Heart right ventricle (tissue), 16 donors: ENCODE results near the gene MACROD2. TPM values are rescaled to one million over a fixed set of nuclear protein-coding genes. Genes with fewer than 3 reads are reported as not detected.

Experiments
- ATAC-seq, 8 donors: fragments of 200-7000 bp; cut with Tn5 transposase; one replicate each; pipeline ENCODE4 v1.9.1; 2020; ENCODE audit warnings: mild to moderate bottlenecking in 8 of 8, moderate library complexity in 8 of 8, moderate number of reproducible peaks in 1 of 8
- DNase-seq, 2 donors: peaks; one replicate each; pipeline ENCODE4 v3.0.0-alpha.2; 2020
- H3K27ac ChIP-seq, 10 donors: fragments of 200-600 bp; sonication (generic) in 2 of 10; one replicate each; pipeline versions ENCODE4 v1.5.0 to v1.8.0; 2020 to 2022; ENCODE audit warnings: mild to moderate bottlenecking in 3 of 10
- H3K27me3 ChIP-seq, 7 donors: fragments of 200-600 bp; one replicate each; pipeline ENCODE4 v1.8.0; 2021 to 2022; ENCODE audit warnings: mild to moderate bottlenecking in 2 of 7
- H3K36me3 ChIP-seq, 9 donors: fragments of 200-600 bp; sonication (generic) in 1 of 9; one replicate each; pipeline versions ENCODE4 v1.5.0 to v1.8.0; 2020 to 2022; ENCODE audit warnings: mild to moderate bottlenecking in 2 of 9
- H3K4me1 ChIP-seq, 9 donors: fragments of 200-600 bp; sonication (generic) in 1 of 9; one replicate each; pipeline versions ENCODE4 v1.5.0 to v1.8.0; 2020 to 2022; ENCODE audit warnings: mild to moderate bottlenecking in 4 of 9
- H3K4me3 ChIP-seq, 10 donors: fragments of 200-600 bp; sonication (generic) in 2 of 10; one replicate each; pipeline versions ENCODE4 v1.5.0 to v1.8.0; 2020 to 2022; ENCODE audit warnings: mild to moderate bottlenecking in 7 of 10, moderate library complexity in 2 of 10
- H3K9me3 ChIP-seq, 11 donors: fragments of 200-600 bp in 10 of 11; sonication (generic) in 2 of 11; one replicate each; pipeline versions ENCODE4 v1.5.0 to v1.8.0; 2013 to 2022; ENCODE audit warnings: mild to moderate bottlenecking in 2 of 11, control low read depth in 1 of 11, moderate library complexity in 1 of 11
- WGBS, 2 donors: extraction: QIAGEN DNeasy Blood & Tissue Kit; methylation state at CpG; one replicate each; pipeline ENCODE4 v1.1.7; 2013; ENCODE audit warnings: inconsistent platforms in 1 of 2; 5-methylcytosine and 5-hydroxymethylcytosine counted together
- intact Hi-C, 10 donors: fragments of 100-400 bp; cut with DNase I; formaldehyde crosslinking; loops; one replicate each; pipeline versions ENCODE4 v1.11.1 to v1.14.2; 2022
- polyA plus RNA-seq, 2 donors: library from polyadenylated mRNA; stranded (reverse); fragments of 200-250 nt; gene quantifications; one replicate each; pipeline ENCODE4 v1.2.3, GENCODE V29; 2013
- total RNA-seq, 10 donors: library from RNA; stranded (reverse); fragmentation: NEBNext Ultra II Directional in 3 of 10; extraction: Animal tissue kit (Norgen Biotek cat#: 25700) in 3 of 10; gene quantifications; one replicate each; pipeline versions ENCODE4 v1.2.1 to v1.2.4, GENCODE V29; 2021 to 2023
- TF ChIP-seq, protein P1 (sequence below), 9 donors: fragments of 200-600 bp; sonication (generic) in 2 of 9; IDR thresholded peaks; one replicate each; pipeline versions ENCODE4 v1.5.0 to v1.8.0; 2021 to 2022; ENCODE audit warnings: antibody characterized with exemption in 9 of 9, mild to moderate bottlenecking in 5 of 9, moderate library complexity in 1 of 9
- donor health status: Arrhythmogenic right ventricular cardiomyopathy.
- donor health status: ischemic (EF 13 %, LVEDD 7.1; RV severe dilation, severe dysfunction).
- donor health status: healthy with polysubstance abuse.
- donor health status: DM: no; HTN: yes; CAD: no.
- donor health status: DM: no; HTN: no; CAD: no.
- donor health status: ischemic (EF 25% LVEDD 6.9; RV normal size, moderate dysfunction).
- donor health status: ischemic (EF 25% LVEDD 5.7; RV mildly dilated, moderate dysfunction).
- donor health status: healthy.
- donor health status: DM: yes; HTN: yes; CAD: no.
- donor health status: Ischemic cardiomyopathy.
- donor health status: ischemic (EF 35%, LVEDD 5.7; RV mildly dilated, moderate dysfunction).
- donor health status: nonischemic (EF 11% LVEDD 7.7; RV severe dilation, severe dysfunction).
- donor health status: DM: yes; HTN: yes; CAD: no.
- donor health status: PGD.
- donor health status: ischemic (EF 29% LVEDD 5.4; RV normal size, mild dysfunction).
- donor health status: nonischemic (EF 23%, LVEDD 6.1; RV moderate dilation, normal function).

The MACROD2 gene
- total and polyA plus RNA-seq, 12 donors, result 0.28 to 6.4 (median 4.1) TPM

DNA sequence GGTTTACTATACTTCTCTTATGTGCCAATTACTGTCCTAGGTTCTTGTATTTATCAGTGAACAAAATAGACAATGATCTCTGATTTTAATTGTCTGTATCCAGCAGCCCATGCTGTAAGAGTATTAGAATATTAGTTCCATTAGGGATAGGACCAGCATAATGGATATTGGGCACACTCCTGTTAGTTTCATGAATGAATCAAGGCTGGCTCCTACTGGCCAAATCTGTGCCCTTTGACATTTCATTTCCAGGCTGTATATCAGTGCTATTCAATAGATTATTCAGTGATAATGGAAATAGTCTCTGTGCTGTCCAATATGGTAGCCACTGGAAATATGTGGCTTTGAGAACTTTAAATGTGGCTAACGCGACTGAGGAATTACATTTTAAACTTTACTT lies 1350.0 kb downstream of the MACROD2 start:
- no peaks in the 10 kb centered on the region for H3K27me3 ChIP-seq
- 95 to 98% methylated on average over 2 of the region's 2 CpGs for WGBS, 2 donors
- intact Hi-C loops, result no loop called here
- H3K9me3 ChIP-seq, result no peaks in the 10 kb centered on the region
- TF ChIP-seq, protein P1, sequence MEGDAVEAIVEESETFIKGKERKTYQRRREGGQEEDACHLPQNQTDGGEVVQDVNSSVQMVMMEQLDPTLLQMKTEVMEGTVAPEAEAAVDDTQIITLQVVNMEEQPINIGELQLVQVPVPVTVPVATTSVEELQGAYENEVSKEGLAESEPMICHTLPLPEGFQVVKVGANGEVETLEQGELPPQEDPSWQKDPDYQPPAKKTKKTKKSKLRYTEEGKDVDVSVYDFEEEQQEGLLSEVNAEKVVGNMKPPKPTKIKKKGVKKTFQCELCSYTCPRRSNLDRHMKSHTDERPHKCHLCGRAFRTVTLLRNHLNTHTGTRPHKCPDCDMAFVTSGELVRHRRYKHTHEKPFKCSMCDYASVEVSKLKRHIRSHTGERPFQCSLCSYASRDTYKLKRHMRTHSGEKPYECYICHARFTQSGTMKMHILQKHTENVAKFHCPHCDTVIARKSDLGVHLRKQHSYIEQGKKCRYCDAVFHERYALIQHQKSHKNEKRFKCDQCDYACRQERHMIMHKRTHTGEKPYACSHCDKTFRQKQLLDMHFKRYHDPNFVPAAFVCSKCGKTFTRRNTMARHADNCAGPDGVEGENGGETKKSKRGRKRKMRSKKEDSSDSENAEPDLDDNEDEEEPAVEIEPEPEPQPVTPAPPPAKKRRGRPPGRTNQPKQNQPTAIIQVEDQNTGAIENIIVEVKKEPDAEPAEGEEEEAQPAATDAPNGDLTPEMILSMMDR (IDR thresholded peaks at IDR 0.05), result no peak
- DNase-seq (no peak), ATAC-seq (no peak)
- H3K4me3 ChIP-seq, result no peak overlapping the region
- H3K27ac ChIP-seq, result no peak overlapping the region
- H3K4me1 ChIP-seq, result no peaks in the 10 kb centered on the region
- H3K36me3 ChIP-seq, result no peaks in the 10 kb centered on the region

DNA sequence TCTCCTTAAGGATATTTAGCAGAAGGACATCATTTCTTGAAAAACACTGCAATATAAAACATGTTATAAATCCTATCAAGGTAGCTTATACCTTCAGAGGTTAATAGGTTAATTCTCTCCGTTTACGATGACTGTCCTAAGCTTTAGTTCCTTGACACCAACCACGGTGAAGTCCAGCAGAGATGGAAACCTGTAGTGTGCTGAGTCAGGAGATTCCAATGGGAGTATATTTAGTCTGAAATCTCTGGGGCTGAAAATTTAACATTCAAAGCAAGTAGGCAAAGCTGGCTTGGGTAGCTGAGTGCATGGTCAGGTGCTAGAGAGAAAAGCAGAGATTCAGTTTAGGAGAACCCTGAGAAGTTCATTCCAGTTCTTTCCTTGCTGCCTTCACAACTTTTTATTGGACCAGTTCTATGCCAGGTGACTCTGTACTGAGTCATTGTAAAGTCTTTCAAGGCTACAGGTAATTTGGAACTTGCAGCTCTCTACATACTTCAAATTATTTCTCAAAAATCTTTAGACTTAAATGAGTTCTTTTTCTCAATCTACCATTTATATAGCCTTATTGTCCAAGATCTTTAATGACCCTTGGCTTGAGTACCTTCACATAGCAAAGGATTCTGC lies 1351.5 kb downstream of the MACROD2 start:
- ATAC-seq, result no peak
- Histone ChIP-seq H3K4me3 (no peak overlapping the region), H3K27me3 (no peaks in the 10 kb centered on the region), H3K36me3 (no peaks in the 10 kb centered on the region), H3K27ac (no peak overlapping the region), H3K9me3 (no peaks in the 10 kb centered on the region), H3K4me1 (no peaks in the 10 kb centered on the region)
- DNase-seq, result no peak
- intact Hi-C loops, result no loop called here
- TF ChIP-seq, protein P1 (IDR thresholded peaks at IDR 0.05), result no peak
- 88 to 93% methylated on average over 3 of the region's 3 CpGs for WGBS, 2 donors

DNA sequence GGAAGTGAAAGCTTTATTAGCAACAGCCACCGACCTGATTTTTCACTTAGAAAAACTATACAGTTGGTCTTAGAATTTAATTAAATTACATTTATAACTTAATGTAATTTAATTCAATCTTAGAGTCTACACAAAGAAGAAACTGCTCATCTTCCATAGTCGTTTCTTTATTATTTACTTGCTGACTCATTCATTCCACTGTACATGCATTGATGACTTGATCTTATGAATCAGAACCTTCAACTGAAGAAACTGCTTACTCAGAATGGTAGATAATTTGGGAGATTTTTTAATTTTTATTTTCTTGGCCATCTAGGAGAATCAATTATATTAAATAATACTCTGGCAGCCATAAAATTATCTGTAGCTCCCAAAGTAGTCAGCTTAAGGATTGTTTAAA lies 1363.7 kb downstream of the MACROD2 start:
- intact Hi-C loops, result no loop called here
- Histone ChIP-seq H3K27ac (no peak overlapping the region), H3K9me3 (peaks cover 0 to 3% (median 0%) of the 10 kb centered on the region in 11 donors), H3K36me3 (no peaks in the 10 kb centered on the region), H3K27me3 (no peaks in the 10 kb centered on the region), H3K4me1 (no peaks in the 10 kb centered on the region), H3K4me3 (no peak overlapping the region)
- DNase-seq (no peak), ATAC-seq (no peak)
- TF ChIP-seq, protein P1 (IDR thresholded peaks at IDR 0.05), result no peak
- WGBS, 2 donors, result 78 to 83% methylated on average over 2 of the region's 2 CpGs

- no peaks in the 10 kb centered on the region for H3K27me3 ChIP-seq
- 43 to 68% methylated on average over 1 of the region's 1 CpG for WGBS, 2 donors
- H3K36me3 ChIP-seq, result no peaks in the 10 kb centered on the region
- no peak overlapping the region for H3K4me3 ChIP-seq
- no peaks in the 10 kb centered on the region for H3K9me3 ChIP-seq
- H3K4me1 ChIP-seq, result no peaks in the 10 kb centered on the region
- TF ChIP-seq, protein P1 (IDR thresholded peaks at IDR 0.05), result no peak
- ATAC-seq (no peak), DNase-seq (no peak)
- intact Hi-C loops, result no loop called here
- no peak overlapping the region for H3K27ac ChIP-seq
Observed at GRCh38 chr20:15362849-15363248, 1367.5 kb downstream of the MACROD2 start.
